HFF-Myc (cell line): ENCODE data around the gene GRM3.

Experiments
- DNase-seq: peaks from one replicate; pipeline ENCODE4 v3.0.0-alpha.2; 2011; ENCODE audit warnings: low read depth; ENCODE audit errors: extremely low read depth
- H3K4me3 ChIP-seq: replicated peaks from 2 replicates; pipeline ENCODE4 v1.5.1; 2011; ENCODE audit warnings: low read depth, mild to moderate bottlenecking, control low read depth, low read length
- TF ChIP-seq, protein P1 (sequence below): IDR thresholded peaks from 2 replicates; pipeline ENCODE4 v1.5.1; 2012; ENCODE audit warnings: mild to moderate bottlenecking, low read depth, low read length, control low read depth; ENCODE audit errors: missing control alignments

GRM3 gene

DNA sequence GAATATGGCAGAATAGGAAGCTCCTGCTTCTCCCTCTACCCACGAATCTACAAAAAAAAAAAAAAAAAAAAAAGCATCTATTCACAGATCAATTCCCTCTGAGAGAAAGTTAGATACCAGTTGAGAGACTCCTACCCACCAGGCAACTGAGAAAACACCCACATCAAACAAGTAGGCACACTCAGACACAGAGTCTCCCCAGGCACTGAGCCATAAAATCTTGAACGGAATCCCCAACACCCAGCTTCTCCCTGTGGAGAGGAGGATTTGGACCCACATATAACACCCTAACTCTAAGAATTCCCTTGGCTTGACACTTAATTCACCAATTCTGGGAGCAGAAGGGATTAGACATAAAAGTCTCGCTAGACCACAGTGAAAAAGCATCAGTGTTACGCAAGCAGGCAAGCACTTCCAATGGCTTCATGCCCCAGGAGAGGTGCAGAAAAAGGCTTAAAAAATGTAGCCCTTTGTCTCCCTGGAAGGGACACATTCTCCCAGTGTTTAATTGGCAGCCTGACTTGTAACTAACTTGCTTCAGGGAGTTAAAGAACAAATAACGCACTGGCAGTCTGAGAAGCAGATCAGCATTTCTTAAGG lies 223.6 kb downstream of the GRM3 start:
- no peak for DNase-seq
- TF ChIP-seq, protein P1, sequence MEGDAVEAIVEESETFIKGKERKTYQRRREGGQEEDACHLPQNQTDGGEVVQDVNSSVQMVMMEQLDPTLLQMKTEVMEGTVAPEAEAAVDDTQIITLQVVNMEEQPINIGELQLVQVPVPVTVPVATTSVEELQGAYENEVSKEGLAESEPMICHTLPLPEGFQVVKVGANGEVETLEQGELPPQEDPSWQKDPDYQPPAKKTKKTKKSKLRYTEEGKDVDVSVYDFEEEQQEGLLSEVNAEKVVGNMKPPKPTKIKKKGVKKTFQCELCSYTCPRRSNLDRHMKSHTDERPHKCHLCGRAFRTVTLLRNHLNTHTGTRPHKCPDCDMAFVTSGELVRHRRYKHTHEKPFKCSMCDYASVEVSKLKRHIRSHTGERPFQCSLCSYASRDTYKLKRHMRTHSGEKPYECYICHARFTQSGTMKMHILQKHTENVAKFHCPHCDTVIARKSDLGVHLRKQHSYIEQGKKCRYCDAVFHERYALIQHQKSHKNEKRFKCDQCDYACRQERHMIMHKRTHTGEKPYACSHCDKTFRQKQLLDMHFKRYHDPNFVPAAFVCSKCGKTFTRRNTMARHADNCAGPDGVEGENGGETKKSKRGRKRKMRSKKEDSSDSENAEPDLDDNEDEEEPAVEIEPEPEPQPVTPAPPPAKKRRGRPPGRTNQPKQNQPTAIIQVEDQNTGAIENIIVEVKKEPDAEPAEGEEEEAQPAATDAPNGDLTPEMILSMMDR = no peak
- no peak overlapping the region for H3K4me3 ChIP-seq

DNA sequence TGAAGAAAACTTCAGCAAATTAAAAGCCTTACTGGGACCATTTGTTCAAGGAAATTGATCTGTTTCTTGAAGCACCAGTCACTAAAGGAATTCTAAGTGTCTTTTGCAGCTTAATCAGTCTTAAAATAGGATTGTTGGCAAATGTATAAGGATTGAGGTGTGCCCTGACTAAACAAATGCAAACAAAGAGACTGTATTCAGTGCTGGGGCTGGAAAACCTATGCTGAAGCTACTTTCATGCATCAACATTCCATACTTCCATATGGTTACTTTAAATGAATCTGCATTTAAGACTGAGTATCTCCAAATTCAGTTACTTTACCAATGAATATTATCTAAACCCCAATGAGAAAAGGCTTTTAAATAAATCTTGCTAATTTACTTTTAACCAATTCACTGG lies 232.4 kb downstream of the GRM3 start:
- no peak overlapping the region for H3K4me3 ChIP-seq
- no peak for DNase-seq
- TF ChIP-seq, protein P1 = no peak

DNA sequence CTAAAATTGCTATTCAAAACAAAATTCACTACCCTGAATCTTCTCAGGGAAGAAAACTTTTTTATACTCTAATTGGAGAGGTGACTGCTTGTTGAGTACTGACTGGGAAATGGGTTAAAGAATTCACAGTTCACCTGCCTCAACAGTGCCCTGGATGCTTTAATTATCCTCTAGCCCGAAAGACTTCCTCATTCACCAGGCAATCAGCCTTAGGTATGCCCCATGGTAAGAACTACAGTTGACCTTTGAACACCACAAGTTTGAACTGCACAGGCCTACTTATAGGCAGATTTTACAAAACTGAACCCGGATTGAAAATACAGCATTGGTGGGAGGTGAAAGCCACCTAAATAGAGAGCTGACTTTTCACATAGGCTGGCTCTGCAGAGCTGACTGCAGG lies 240.4 kb downstream of the GRM3 start:
- DNase-seq = no peak
- H3K4me3 ChIP-seq = no peak overlapping the region
- TF ChIP-seq, protein P1 = no peak

DNA sequence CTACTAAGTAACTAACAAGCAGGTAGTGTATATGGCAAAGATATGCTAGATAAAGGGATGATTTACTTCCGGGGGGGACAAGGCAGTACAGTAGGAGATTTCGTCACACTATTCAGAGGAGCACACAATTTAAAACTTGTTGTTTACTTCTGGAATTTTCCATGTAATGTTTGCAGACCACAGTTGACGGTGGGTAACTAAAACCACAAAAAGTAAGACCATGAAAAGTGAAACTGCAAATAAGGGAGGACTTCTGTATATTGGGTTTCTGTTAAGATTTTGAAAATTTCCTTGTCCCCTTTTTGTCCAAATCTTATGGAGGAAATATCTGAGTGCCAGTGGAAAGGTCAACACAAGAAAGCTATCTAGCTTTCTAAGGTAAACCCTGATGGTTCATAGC lies 245.8 kb downstream of the GRM3 start:
- TF ChIP-seq, protein P1 = no peak
- DNase-seq = no peak
- no peak overlapping the region for H3K4me3 ChIP-seq

DNA sequence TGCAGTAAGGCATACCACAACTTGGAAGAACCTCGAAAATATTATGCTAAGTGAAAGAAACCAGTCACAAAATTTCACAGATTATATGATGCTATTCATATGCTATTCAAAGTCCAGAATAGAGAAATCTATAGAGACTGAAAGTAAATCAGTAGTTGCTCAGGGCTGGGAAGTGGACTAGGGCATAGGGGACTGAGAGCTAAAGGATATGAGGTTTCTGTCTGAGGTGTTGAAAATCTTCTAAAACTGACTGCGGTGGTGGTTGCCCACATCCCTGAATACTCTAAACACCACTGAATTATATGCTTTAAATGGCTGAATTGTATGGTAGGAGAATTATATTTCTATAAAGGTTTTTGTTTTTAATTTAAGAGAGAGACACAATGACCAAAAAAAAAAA lies 254.5 kb downstream of the GRM3 start:
- DNase-seq = no peak
- H3K4me3 ChIP-seq = no peak overlapping the region
- TF ChIP-seq, protein P1 = no peak

DNA sequence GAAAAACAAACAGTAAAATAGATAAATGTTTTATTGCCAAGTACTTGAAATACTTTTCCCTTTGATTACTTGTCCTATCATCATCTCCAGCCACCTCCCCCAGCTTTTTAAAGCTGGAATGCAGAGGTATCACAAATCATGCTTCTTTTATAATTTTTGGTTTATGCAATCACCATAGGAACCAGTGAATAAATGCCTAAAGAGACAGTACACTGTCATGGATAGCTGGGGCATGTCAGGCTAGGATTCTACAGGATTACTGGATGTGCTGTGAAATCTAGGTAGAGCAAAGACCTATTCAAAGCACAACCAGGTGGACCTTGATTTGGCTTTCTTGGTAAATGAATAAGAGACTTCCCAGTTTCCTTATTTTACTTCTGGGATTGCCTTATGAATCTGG lies 257.2 kb downstream of the GRM3 start:
- H3K4me3 ChIP-seq = no peak overlapping the region
- DNase-seq = no peak
- TF ChIP-seq, protein P1 = no peak
